Measurements from ENCODE around the gene SIGLEC7.
A peak's percentile ranks its signal among the peaks of the same experiment; 100 is the strongest.

Gene SIGLEC7

GRCh38 chr19:51161867-51162496 lies 19.9 kb downstream of the SIGLEC7 start:
- Histone ChIP-seq H3K18ac (ENCODE audit: low read depth in 1 of 2, low read length in 2 of 2) (no peak overlapping the region), H3K9me3 (ENCODE audit: control insufficient read depth, low read length) (no peaks in the 10 kb centered on the region), H2BK12ac (ENCODE audit: low read length in 2 of 2) (no peak overlapping the region), H2BK5ac (ENCODE audit: low read depth, low read length, poor library complexity, severe bottlenecking) (no peak overlapping the region), H3K4ac (ENCODE audit: low read depth in 1 of 2, low read length in 2 of 2) (no peak overlapping the region), H4K91ac (ENCODE audit: low read length) (no peak overlapping the region), H2BK120ac (ENCODE audit: low read depth, low read length) (no peak overlapping the region), H3K23ac (ENCODE audit: low read length in 2 of 2) (no peak overlapping the region), H3K27ac (ENCODE audit: low read length, poor library complexity, severe bottlenecking) (no peak overlapping the region), H2BK15ac (ENCODE audit: low read depth, poor library complexity, severe bottlenecking) (no peak overlapping the region), H3K27me3 (ENCODE audit: control insufficient read depth in 1 of 2, insufficient read depth in 1 of 2, low read length in 2 of 2) (peaks cover 0 to 44% of the 10 kb centered on the region in 2 experiments), H3K4me1 (ENCODE audit: control insufficient read depth, insufficient read depth, low read depth, low read length) (no peaks in the 10 kb centered on the region), H4K8ac (ENCODE audit: low read length) (no peak overlapping the region), H3K79me1 (replicated peaks; ENCODE audit: low read length, poor library complexity, severe bottlenecking) (no peaks in the 10 kb centered on the region), H3K4me2 (ENCODE audit: low read length, poor library complexity, severe bottlenecking) (no peak overlapping the region), H2AFZ (ENCODE audit: low read depth, low read length) (no peak overlapping the region), H3K9ac (ENCODE audit: low read length) (no peak overlapping the region), H3K36me3 (ENCODE audit: control insufficient read depth in 1 of 2, insufficient read depth in 2 of 2, low read depth in 1 of 2, low read length in 2 of 2) (no peaks in the 10 kb centered on the region), H3K4me3 (ENCODE audit: insufficient read depth in 1 of 2, low read depth in 1 of 2, low read length in 2 of 2) (no peak overlapping the region), H2AK5ac (ENCODE audit: low read length, severe bottlenecking) (no peak overlapping the region), H3K14ac (ENCODE audit: low read length in 2 of 2) (no peak overlapping the region)
- no peak for DNase-seq
- WGBS, result 82% methylated on average over 4 of the region's 4 CpGs

GRCh38 chr19:51163257-51163656 lies 21.2 kb downstream of the SIGLEC7 start:
- H2AK5ac ChIP-seq (ENCODE audit: low read length, severe bottlenecking), result no peak overlapping the region
- WGBS, result 63% methylated on average over 3 of the region's 3 CpGs
- no peak overlapping the region for H3K23ac ChIP-seq (ENCODE audit: low read length in 2 of 2)
- no peak overlapping the region for H2BK5ac ChIP-seq (ENCODE audit: low read depth, low read length, poor library complexity, severe bottlenecking)
- no peaks in the 10 kb centered on the region for H3K79me1 ChIP-seq (replicated peaks; ENCODE audit: low read length, poor library complexity, severe bottlenecking)
- no peaks in the 10 kb centered on the region for H3K36me3 ChIP-seq (ENCODE audit: control insufficient read depth in 1 of 2, insufficient read depth in 2 of 2, low read depth in 1 of 2, low read length in 2 of 2)
- H2BK15ac ChIP-seq (ENCODE audit: low read depth, poor library complexity, severe bottlenecking), result no peak overlapping the region
- DNase-seq, result no peak
- H3K4ac ChIP-seq (ENCODE audit: low read depth in 1 of 2, low read length in 2 of 2), result no peak overlapping the region
- H2AFZ ChIP-seq (ENCODE audit: low read depth, low read length), result no peak overlapping the region
- H2BK12ac ChIP-seq (ENCODE audit: low read length in 2 of 2), result no peak overlapping the region
- H3K18ac ChIP-seq (ENCODE audit: low read depth in 1 of 2, low read length in 2 of 2), result no peak overlapping the region
- no peak overlapping the region for H4K91ac ChIP-seq (ENCODE audit: low read length)
- H2BK120ac ChIP-seq (ENCODE audit: low read depth, low read length), result no peak overlapping the region
- H3K27ac ChIP-seq (ENCODE audit: low read length, poor library complexity, severe bottlenecking), result no peak overlapping the region
- peak overlapping the region; percentile 64 for H4K8ac ChIP-seq (ENCODE audit: low read length)
- no peaks in the 10 kb centered on the region for H3K9me3 ChIP-seq (ENCODE audit: control insufficient read depth, low read length)
- no peaks in the 10 kb centered on the region for H3K4me1 ChIP-seq (ENCODE audit: control insufficient read depth, insufficient read depth, low read depth, low read length)
- no peak overlapping the region for H3K4me2 ChIP-seq (ENCODE audit: low read length, poor library complexity, severe bottlenecking)
- peaks cover 0 to 35% of the 10 kb centered on the region in 2 experiments for H3K27me3 ChIP-seq (ENCODE audit: control insufficient read depth in 1 of 2, insufficient read depth in 1 of 2, low read length in 2 of 2)
- no peak overlapping the region for H3K14ac ChIP-seq (ENCODE audit: low read length in 2 of 2)
- no peak overlapping the region for H3K9ac ChIP-seq (ENCODE audit: low read length)
- H3K4me3 ChIP-seq (ENCODE audit: insufficient read depth in 1 of 2, low read depth in 1 of 2, low read length in 2 of 2), result no peak overlapping the region

GRCh38 chr19:51164215-51164614 lies 22.1 kb downstream of the SIGLEC7 start:
- no peak overlapping the region for H2AFZ ChIP-seq (ENCODE audit: low read depth, low read length)
- 87% methylated on average over 2 of the region's 3 CpGs for WGBS
- H3K79me1 ChIP-seq (replicated peaks; ENCODE audit: low read length, poor library complexity, severe bottlenecking), result no peaks in the 10 kb centered on the region
- DNase-seq, result no peak
- no peak overlapping the region for H3K4ac ChIP-seq (ENCODE audit: low read depth in 1 of 2, low read length in 2 of 2)
- H3K27ac ChIP-seq (ENCODE audit: low read length, poor library complexity, severe bottlenecking), result no peak overlapping the region
- no peak overlapping the region for H3K9ac ChIP-seq (ENCODE audit: low read length)
- H2BK12ac ChIP-seq (ENCODE audit: low read length in 2 of 2), result no peak overlapping the region
- H2AK5ac ChIP-seq (ENCODE audit: low read length, severe bottlenecking), result no peak overlapping the region
- no peak overlapping the region for H4K8ac ChIP-seq (ENCODE audit: low read length)
- H3K4me2 ChIP-seq (ENCODE audit: low read length, poor library complexity, severe bottlenecking), result no peak overlapping the region
- H3K18ac ChIP-seq (ENCODE audit: low read depth in 1 of 2, low read length in 2 of 2), result no peak overlapping the region
- H3K23ac ChIP-seq (ENCODE audit: low read length in 2 of 2), result no peak overlapping the region
- peaks cover 0 to 37% of the 10 kb centered on the region in 2 experiments for H3K27me3 ChIP-seq (ENCODE audit: control insufficient read depth in 1 of 2, insufficient read depth in 1 of 2, low read length in 2 of 2)
- no peak overlapping the region for H4K91ac ChIP-seq (ENCODE audit: low read length)
- no peak overlapping the region for H3K14ac ChIP-seq (ENCODE audit: low read length in 2 of 2)
- no peak overlapping the region for H2BK5ac ChIP-seq (ENCODE audit: low read depth, low read length, poor library complexity, severe bottlenecking)
- no peak overlapping the region for H2BK120ac ChIP-seq (ENCODE audit: low read depth, low read length)
- no peaks in the 10 kb centered on the region for H3K9me3 ChIP-seq (ENCODE audit: control insufficient read depth, low read length)
- H3K4me1 ChIP-seq (ENCODE audit: control insufficient read depth, insufficient read depth, low read depth, low read length), result no peaks in the 10 kb centered on the region
- H3K4me3 ChIP-seq (ENCODE audit: insufficient read depth in 1 of 2, low read depth in 1 of 2, low read length in 2 of 2), result no peak overlapping the region
- H3K36me3 ChIP-seq (ENCODE audit: control insufficient read depth in 1 of 2, insufficient read depth in 2 of 2, low read depth in 1 of 2, low read length in 2 of 2), result no peaks in the 10 kb centered on the region
- H2BK15ac ChIP-seq (ENCODE audit: low read depth, poor library complexity, severe bottlenecking), result no peak overlapping the region

- H3K14ac ChIP-seq (ENCODE audit: low read length in 2 of 2), result no peak overlapping the region
- no peaks in the 10 kb centered on the region for H3K36me3 ChIP-seq (ENCODE audit: control insufficient read depth in 1 of 2, insufficient read depth in 2 of 2, low read depth in 1 of 2, low read length in 2 of 2)
- no peaks in the 10 kb centered on the region for H3K79me1 ChIP-seq (replicated peaks; ENCODE audit: low read length, poor library complexity, severe bottlenecking)
- DNase-seq, result no peak
- no peak overlapping the region for H3K27ac ChIP-seq (ENCODE audit: low read length, poor library complexity, severe bottlenecking)
- H4K8ac ChIP-seq (ENCODE audit: low read length), result no peak overlapping the region
- H2AK5ac ChIP-seq (ENCODE audit: low read length, severe bottlenecking), result no peak overlapping the region
- H4K91ac ChIP-seq (ENCODE audit: low read length), result peak overlapping the region; percentile 2
- H3K27me3 ChIP-seq (ENCODE audit: control insufficient read depth in 1 of 2, insufficient read depth in 1 of 2, low read length in 2 of 2), result peaks cover 0 to 48% of the 10 kb centered on the region in 2 experiments
- H2BK12ac ChIP-seq (ENCODE audit: low read length in 2 of 2), result peak overlapping the region in 1 of 2 experiments; percentile 68
- no peaks in the 10 kb centered on the region for H3K4me1 ChIP-seq (ENCODE audit: control insufficient read depth, insufficient read depth, low read depth, low read length)
- no peak overlapping the region for H3K9ac ChIP-seq (ENCODE audit: low read length)
- no peak overlapping the region for H2BK5ac ChIP-seq (ENCODE audit: low read depth, low read length, poor library complexity, severe bottlenecking)
- WGBS, result 65% methylated on average over 9 of the region's 9 CpGs
- H3K23ac ChIP-seq (ENCODE audit: low read length in 2 of 2), result no peak overlapping the region
- H2AFZ ChIP-seq (ENCODE audit: low read depth, low read length), result no peak overlapping the region
- H3K4me2 ChIP-seq (ENCODE audit: low read length, poor library complexity, severe bottlenecking), result no peak overlapping the region
- H3K9me3 ChIP-seq (ENCODE audit: control insufficient read depth, low read length), result no peaks in the 10 kb centered on the region
- no peak overlapping the region for H2BK120ac ChIP-seq (ENCODE audit: low read depth, low read length)
- H3K4ac ChIP-seq (ENCODE audit: low read depth in 1 of 2, low read length in 2 of 2), result no peak overlapping the region
- H3K4me3 ChIP-seq (ENCODE audit: insufficient read depth in 1 of 2, low read depth in 1 of 2, low read length in 2 of 2), result no peak overlapping the region
- H3K18ac ChIP-seq (ENCODE audit: low read depth in 1 of 2, low read length in 2 of 2), result no peak overlapping the region
- no peak overlapping the region for H2BK15ac ChIP-seq (ENCODE audit: low read depth, poor library complexity, severe bottlenecking)
Observed at GRCh38 chr19:51166846-51167490, 24.9 kb downstream of the SIGLEC7 start.
